ENCODE results near the gene ODF2L. TPM values are rescaled to one million over a fixed set of nuclear protein-coding genes. Genes with fewer than 3 reads are reported as not detected.
"Not testable (repeated sequence)": the region's sequence is repeated elsewhere in the genome, so short reads cannot be mapped to it uniquely, and the experiment has no call there.

Gene ODF2L
- total and polyA plus RNA-seq, 12 donors = 10.2 to 277 (median 39.3) TPM

DNA sequence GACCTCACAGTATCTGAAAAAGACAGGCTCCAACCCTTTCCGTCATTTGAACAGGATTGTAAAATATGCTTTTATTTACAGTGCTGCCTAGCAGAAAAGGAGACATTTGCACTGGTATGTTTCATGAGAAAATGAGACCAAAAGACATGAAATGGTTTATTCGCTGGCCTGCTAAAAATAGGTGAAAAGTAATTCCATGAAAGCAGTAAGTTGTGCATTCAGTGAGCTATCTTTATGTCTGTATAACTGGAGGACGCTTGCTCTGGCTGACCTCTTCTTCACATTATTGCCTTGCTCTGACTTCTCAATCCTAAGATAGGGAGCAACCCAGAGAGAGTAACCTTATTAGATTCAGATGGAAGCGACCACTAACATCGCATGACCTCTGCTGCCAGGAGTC, 38.3 kb downstream of the ODF2L start:
- Histone ChIP-seq H3K9me3 (replicated peaks in 1 of 3) (no peaks in the 10 kb centered on the region), H3K27me3 (no peaks in the 10 kb centered on the region), H3K4me1 (replicated peaks in 1 of 2) (no peaks in the 10 kb centered on the region), H3K27ac (no peak overlapping the region), H3K4me3 (no peak overlapping the region), H3K36me3 (replicated peaks in 1 of 2) (peaks cover 0 to 17% of the 10 kb centered on the region in 2 donors)
- no peak for DNase-seq
- no peak for TF ChIP-seq POLR2A (IDR thresholded peaks at IDR 0.05)
- TF ChIP-seq, protein P1, sequence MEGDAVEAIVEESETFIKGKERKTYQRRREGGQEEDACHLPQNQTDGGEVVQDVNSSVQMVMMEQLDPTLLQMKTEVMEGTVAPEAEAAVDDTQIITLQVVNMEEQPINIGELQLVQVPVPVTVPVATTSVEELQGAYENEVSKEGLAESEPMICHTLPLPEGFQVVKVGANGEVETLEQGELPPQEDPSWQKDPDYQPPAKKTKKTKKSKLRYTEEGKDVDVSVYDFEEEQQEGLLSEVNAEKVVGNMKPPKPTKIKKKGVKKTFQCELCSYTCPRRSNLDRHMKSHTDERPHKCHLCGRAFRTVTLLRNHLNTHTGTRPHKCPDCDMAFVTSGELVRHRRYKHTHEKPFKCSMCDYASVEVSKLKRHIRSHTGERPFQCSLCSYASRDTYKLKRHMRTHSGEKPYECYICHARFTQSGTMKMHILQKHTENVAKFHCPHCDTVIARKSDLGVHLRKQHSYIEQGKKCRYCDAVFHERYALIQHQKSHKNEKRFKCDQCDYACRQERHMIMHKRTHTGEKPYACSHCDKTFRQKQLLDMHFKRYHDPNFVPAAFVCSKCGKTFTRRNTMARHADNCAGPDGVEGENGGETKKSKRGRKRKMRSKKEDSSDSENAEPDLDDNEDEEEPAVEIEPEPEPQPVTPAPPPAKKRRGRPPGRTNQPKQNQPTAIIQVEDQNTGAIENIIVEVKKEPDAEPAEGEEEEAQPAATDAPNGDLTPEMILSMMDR (IDR thresholded peaks at IDR 0.05) = no peak
- intact Hi-C loops (cut with DNase I) = no loop called here
- WGBS, 4 donors = 87 to 93% (median 91%) methylated on average over 5 of the region's 5 CpGs

DNA sequence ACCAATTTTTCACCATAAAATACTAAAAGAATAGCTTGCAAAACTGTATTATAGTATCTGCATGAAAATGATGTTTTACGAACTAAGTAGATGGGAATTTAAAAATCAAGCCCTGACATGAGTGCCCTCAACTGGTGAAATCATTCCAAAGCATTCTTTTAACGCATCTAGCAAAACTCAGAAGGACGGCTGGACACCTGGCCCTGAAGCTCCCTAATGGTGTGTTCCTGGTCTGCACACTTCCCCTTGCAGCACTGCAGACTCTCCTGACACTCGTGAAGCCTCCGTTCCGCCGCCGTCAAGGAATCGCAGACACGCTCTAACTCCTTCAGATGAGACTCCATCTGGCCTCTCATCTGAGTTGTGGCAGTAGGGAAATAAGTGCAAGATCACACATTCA, 39.9 kb downstream of the ODF2L start:
- Histone ChIP-seq H3K27me3 (no peaks in the 10 kb centered on the region), H3K4me3 (no peak overlapping the region), H3K36me3 (replicated peaks in 1 of 2) (peaks cover 0 to 17% of the 10 kb centered on the region in 2 donors), H3K9me3 (replicated peaks in 1 of 3) (no peaks in the 10 kb centered on the region), H3K27ac (no peak overlapping the region), H3K4me1 (replicated peaks in 1 of 2) (no peaks in the 10 kb centered on the region)
- intact Hi-C loops (cut with DNase I) = no loop called here
- TF ChIP-seq POLR2A (IDR thresholded peaks at IDR 0.05) = no peak
- TF ChIP-seq, protein P1 (IDR thresholded peaks at IDR 0.05) = no peak
- DNase-seq = no peak
- WGBS, 4 donors = 87 to 96% (median 90%) methylated on average over 10 of the region's 10 CpGs

DNA sequence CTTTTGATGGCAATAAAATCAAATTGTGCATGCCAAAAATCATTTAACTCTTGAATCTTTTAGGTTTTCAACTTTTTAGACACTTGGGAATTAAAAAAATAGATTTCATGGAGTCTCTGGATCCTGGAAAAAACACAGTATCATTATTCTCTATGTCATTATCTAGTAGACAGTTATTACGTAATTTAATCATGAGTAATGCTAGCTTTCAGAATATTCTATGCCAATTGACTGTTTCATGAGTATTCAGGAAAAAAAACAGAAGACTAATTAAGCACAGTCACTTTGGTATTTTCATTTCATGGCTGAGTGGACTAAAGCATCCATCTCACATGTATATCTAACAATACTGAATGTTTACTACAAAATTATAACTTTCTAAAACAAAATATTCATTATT, 44.0 kb downstream of the ODF2L start:
- H3K4me3 ChIP-seq = no peak overlapping the region
- no peaks in the 10 kb centered on the region for H3K27me3 ChIP-seq
- DNase-seq = no peak
- intact Hi-C loops (cut with DNase I) = no loop called here
- H3K27ac ChIP-seq = no peak overlapping the region
- H3K4me1 ChIP-seq (replicated peaks in 1 of 2) = peaks cover 0 to 2% of the 10 kb centered on the region in 2 donors
- H3K36me3 ChIP-seq (replicated peaks in 1 of 2) = peaks cover 0 to 17% of the 10 kb centered on the region in 2 donors
- H3K9me3 ChIP-seq (replicated peaks in 1 of 3) = no peaks in the 10 kb centered on the region
- WGBS, 4 donors = 55 to 74% (median 63%) methylated on average over 1 of the region's 1 CpG
- no peak for TF ChIP-seq POLR2A (IDR thresholded peaks at IDR 0.05)
- TF ChIP-seq, protein P1 (IDR thresholded peaks at IDR 0.05) = no peak

DNA sequence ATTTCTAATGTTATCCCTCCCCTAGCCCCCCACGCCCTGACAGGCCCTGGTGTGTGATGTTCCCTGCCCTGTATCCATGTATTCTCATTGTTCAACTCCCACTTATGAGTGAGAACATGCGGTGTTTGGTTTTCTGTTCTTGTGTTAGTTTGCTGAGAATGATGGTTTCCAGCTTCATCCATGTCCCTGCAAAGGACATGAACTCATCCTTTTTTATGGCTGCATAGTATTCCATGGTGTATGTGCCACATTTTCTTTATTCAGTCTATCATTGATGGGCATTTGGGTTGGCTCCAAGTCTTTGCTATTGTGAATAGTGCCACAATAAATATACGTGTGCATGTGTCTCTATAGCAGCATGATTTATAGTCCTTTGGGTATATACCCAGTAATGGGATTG, 45.9 kb downstream of the ODF2L start:
- WGBS, 4 donors = 93 to 98% (median 95%) methylated on average over 3 of the region's 3 CpGs
- intact Hi-C loops (cut with DNase I); DNase-seq; H3K4me3 ChIP-seq; H3K9me3 ChIP-seq (replicated peaks in 1 of 3); H3K4me1 ChIP-seq (replicated peaks in 1 of 2); H3K27ac ChIP-seq; H3K27me3 ChIP-seq: not testable (repeated sequence)
- H3K36me3 ChIP-seq (replicated peaks in 1 of 2) = peaks cover 0 to 17% of the 10 kb centered on the region in 2 donors

DNA sequence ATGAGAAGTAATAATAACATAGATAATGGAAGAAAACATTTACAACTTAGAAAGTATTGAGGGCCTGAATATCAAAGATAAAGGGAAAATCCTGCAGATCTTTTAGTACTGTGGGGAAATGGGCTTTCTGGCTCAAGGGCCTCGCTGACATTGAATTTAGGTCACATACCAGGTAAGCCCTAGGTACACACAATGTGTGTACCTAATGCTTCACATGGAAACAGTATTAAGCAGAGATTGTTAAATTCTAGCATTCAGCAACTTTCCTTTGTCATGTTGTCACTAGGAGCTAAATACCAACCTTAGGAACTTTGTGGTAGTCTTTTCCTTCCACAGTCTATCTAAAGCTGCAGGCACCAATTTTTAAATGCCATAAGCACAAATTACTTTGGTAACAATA, 49.7 kb downstream of the ODF2L start:
- peaks cover 0 to 5% of the 10 kb centered on the region in 2 donors for H3K4me1 ChIP-seq (replicated peaks in 1 of 2)
- H3K27me3 ChIP-seq = no peaks in the 10 kb centered on the region
- 90 to 100% (median 98%) methylated on average over 1 of the region's 1 CpG for WGBS, 4 donors
- H3K4me3 ChIP-seq = no peak overlapping the region
- H3K9me3 ChIP-seq (replicated peaks in 1 of 3) = no peaks in the 10 kb centered on the region
- no peak overlapping the region for H3K27ac ChIP-seq
- H3K36me3 ChIP-seq (replicated peaks in 1 of 2) = no peaks in the 10 kb centered on the region
- TF ChIP-seq, protein P1 (IDR thresholded peaks at IDR 0.05) = no peak
- TF ChIP-seq POLR2A (IDR thresholded peaks at IDR 0.05) = no peak
- intact Hi-C loops (cut with DNase I) = no loop called here
- no peak for DNase-seq

All from adrenal gland (tissue), 12 donors.